SK-N-SH (cell line): Measurements from ENCODE around the gene SPTSSB. TPM values are rescaled to one million over a fixed set of nuclear protein-coding genes. Genes with fewer than 3 reads are reported as not detected.

Experiments
- CTCF ChIA-PET: fragments of 300-600, 350-600 bp; formaldehyde crosslinking; extraction: SDS; loops from one replicate; lab custom pipeline; 2021; lab: Yijun Ruan, JAX
- POLR2A ChIA-PET: fragments of 350-600 bp; sonication (Branson Sonifier 250); formaldehyde crosslinking; extraction: SDS; loops from one replicate; lab custom pipeline; 2020; ENCODE audit warnings: antibody characterized with exemption, inconsistent platforms; lab: Yijun Ruan, JAX
- DNase-seq: peaks from one replicate; pipeline ENCODE4 v3.0.0; 2012
- H2AFZ ChIP-seq: fragments of 200-600 bp; sonication (generic); 2 replicates; pipeline ENCODE4 v1.8.1; 2016; ENCODE audit warnings: antibody characterized with exemption, mild to moderate bottlenecking, low read depth
- H3F3A ChIP-seq: fragments of 200-600 bp; sonication (generic); replicated peaks from 2 replicates; pipeline ENCODE3; 2016; ENCODE audit warnings: antibody characterized with exemption, mild to moderate bottlenecking; ENCODE audit not compliant: insufficient read depth
- H3K27ac ChIP-seq, 2 experiments: fragments of 200-500 bp in 1 of 2; fragments of 200-600 bp in 1 of 2; sonication (Bioruptor generic) in 1 of 2; sonication (generic), shearing (Covaris generic) in 1 of 2; 2 replicates each; pipeline versions ENCODE4 v1.5.1 to v1.6.1; 2014 to 2016; ENCODE audit warnings: low read depth in 2 of 2, inconsistent platforms in 1 of 2, low read length in 1 of 2, mild to moderate bottlenecking in 1 of 2, mixed read lengths in 1 of 2
- H3K27me3 ChIP-seq: fragments of 200-600 bp; sonication (generic), shearing (Covaris generic); 2 replicates; pipeline ENCODE4 v1.6.1; 2016; ENCODE audit warnings: mixed run types; ENCODE audit not compliant: insufficient read depth
- H3K36me3 ChIP-seq, 2 experiments: fragments of 200-500 bp in 1 of 2; fragments of 200-600 bp in 1 of 2; sonication (Bioruptor generic) in 1 of 2; sonication (generic) in 1 of 2; replicated peaks in 1 of 2; 2 replicates each; pipeline versions ENCODE3 to v1.5.1; 2014 to 2016; ENCODE audit warnings: low read length in 1 of 2, mild to moderate bottlenecking in 1 of 2; ENCODE audit not compliant: insufficient read depth in 2 of 2, control insufficient read depth in 1 of 2
- H3K4me1 ChIP-seq, 2 experiments: fragments of 200-500 bp in 1 of 2; fragments of 200-600 bp in 1 of 2; sonication (Bioruptor generic) in 1 of 2; sonication (generic), shearing (Covaris generic) in 1 of 2; 2 replicates each; pipeline versions ENCODE4 v1.5.1 to v1.6.1; 2014 to 2016; ENCODE audit warnings: low read depth in 1 of 2, low read length in 1 of 2, mixed run types in 1 of 2; ENCODE audit not compliant: insufficient read depth in 2 of 2, control insufficient read depth in 1 of 2
- H3K4me2 ChIP-seq: fragments of 200-600 bp; sonication (generic), shearing (Covaris generic); 2 replicates; pipeline ENCODE4 v1.6.1; 2017; ENCODE audit warnings: mixed run types
- H3K4me3 ChIP-seq, 2 experiments: fragments of 200-500 bp in 1 of 2; fragments of 200-600 bp in 1 of 2; sonication (Bioruptor generic) in 1 of 2; sonication (generic), shearing (Covaris generic) in 1 of 2; 2 replicates each; pipeline versions ENCODE4 v1.5.1 to v1.8.1; 2014 to 2016; ENCODE audit warnings: low read depth in 2 of 2, inconsistent platforms in 1 of 2, low read length in 1 of 2, mild to moderate bottlenecking in 1 of 2, mixed read lengths in 1 of 2, moderate library complexity in 1 of 2
- H3K79me2 ChIP-seq: fragments of 200-600 bp; sonication (generic); 2 replicates; pipeline ENCODE4 v1.8.1; 2017; ENCODE audit warnings: mild to moderate bottlenecking; ENCODE audit not compliant: insufficient read depth
- H3K9ac ChIP-seq: fragments of 200-600 bp; sonication (generic); 2 replicates; pipeline ENCODE4 v1.6.1; 2017; ENCODE audit warnings: mixed run types
- H3K9me2 ChIP-seq: fragments of 200-600 bp; sonication (generic); 2 replicates; pipeline ENCODE4 v1.6.1; 2017; ENCODE audit warnings: mixed run types
- H3K9me3 ChIP-seq: fragments of 200-600 bp; sonication (generic); 2 replicates; pipeline ENCODE4 v1.6.1; 2017; ENCODE audit warnings: mixed run types, mild to moderate bottlenecking, moderate library complexity
- H4K20me1 ChIP-seq: fragments of 200-600 bp; sonication (generic); 2 replicates; pipeline ENCODE4 v1.6.1; 2017; ENCODE audit warnings: mild to moderate bottlenecking, mixed run types; ENCODE audit not compliant: insufficient read depth
- CTCF ChIP-seq: fragments of 200-600 bp; sonication (generic); IDR thresholded peaks from 2 replicates; pipeline ENCODE4 v1.6.1; 2017; ENCODE audit warnings: antibody characterized with exemption, mild to moderate bottlenecking, moderate library complexity
- ELF1 ChIP-seq: IDR thresholded peaks from 2 replicates; pipeline ENCODE4 v1.4.0; 2012
- EZH2phosphoT487 ChIP-seq: fragments of 200-600 bp; sonication (generic); IDR thresholded peaks from 2 replicates; pipeline ENCODE4 v1.6.1; 2017; ENCODE audit warnings: low read depth, mixed run types, mild to moderate bottlenecking, antibody characterized with exemption, moderate library complexity, borderline replicate concordance
- FOXJ3 ChIP-seq: sonication (generic); formaldehyde crosslinking; IDR thresholded peaks from 2 replicates; pipeline ENCODE4 v1.5.1; 2020; ENCODE audit warnings: mild to moderate bottlenecking, missing genetic modification reagents
- FOXM1 ChIP-seq: IDR thresholded peaks from 2 replicates; pipeline ENCODE4 v1.4.0; 2012; ENCODE audit warnings: low read depth, mild to moderate bottlenecking
- GATA2 ChIP-seq: sonication (generic); formaldehyde crosslinking; IDR thresholded peaks from 2 replicates; pipeline ENCODE4 v1.5.0; 2020; ENCODE audit warnings: mild to moderate bottlenecking, missing genetic modification reagents
- IRF3 ChIP-seq: fragments of 150-350 bp; IDR thresholded peaks from 2 replicates; pipeline ENCODE4 v1.6.1; 2016; ENCODE audit warnings: mild to moderate bottlenecking, low read depth, low read length
- MEF2A ChIP-seq: IDR thresholded peaks from 2 replicates; pipeline ENCODE4 v1.4.0; 2012; ENCODE audit warnings: low read depth, borderline replicate concordance
- MXI1 ChIP-seq: IDR thresholded peaks from 2 replicates; pipeline ENCODE4 v1.6.1; 2012; ENCODE audit warnings: mild to moderate bottlenecking, low read depth, low read length, improper control_type of control experiment
- RAD21 ChIP-seq: IDR thresholded peaks from 2 replicates; pipeline ENCODE4 v1.6.1; 2012; ENCODE audit warnings: mild to moderate bottlenecking, low read length
- SMC3 ChIP-seq: IDR thresholded peaks from 2 replicates; pipeline ENCODE4 v1.6.1; 2012; ENCODE audit warnings: low read depth, low read length, improper control_type of control experiment
- TAF1 ChIP-seq: IDR thresholded peaks from 2 replicates; pipeline ENCODE4 v1.6.1; 2012; ENCODE audit warnings: low read depth, mild to moderate bottlenecking, low read length, moderate library complexity, borderline replicate concordance
- TCF12 ChIP-seq: IDR thresholded peaks from 2 replicates; pipeline ENCODE4 v1.4.0; 2012
- TEAD4 ChIP-seq: IDR thresholded peaks from 2 replicates; pipeline ENCODE4 v1.4.0; 2012; ENCODE audit warnings: mild to moderate bottlenecking, borderline replicate concordance; ENCODE audit not compliant: insufficient read depth
- ZBTB33 ChIP-seq: IDR thresholded peaks from 2 replicates; pipeline ENCODE4 v1.4.0; 2012; ENCODE audit warnings: low read depth, borderline replicate concordance
- WGBS: methylation state at CpG from one replicate; pipeline ENCODE4 v1.1.6; 2017; ENCODE audit warnings: low lambda C conversion rate; 5-methylcytosine and 5-hydroxymethylcytosine counted together
- polyA plus RNA-seq, 3 experiments: library from polyadenylated mRNA; depleted of rRNA; stranded (reverse); fragments of >200 nt; gene quantifications; 2 replicates each; pipeline ENCODE4 v1.2.3, GENCODE V29; 2012

The SPTSSB gene
- polyA plus RNA-seq (2012; rRNA removed), result 0.07 and 0.57 TPM in 2 replicates
- 0.36 and 0.75 TPM in 2 replicates for polyA plus RNA-seq (2012; cell fraction: cytosol; rRNA removed)
- polyA plus RNA-seq (2012; cell fraction: nucleus; rRNA removed), result 0.13 and 0.23 TPM in 2 replicates

- CTCF ChIA-PET, result interaction anchor here (0.7 to 3.7 kb wide), 18 partner anchors 9 to 448 kb away, joined by 3 to 23 read pairs (median 3); no protein-coding TSS in a partner anchor
- 2% methylated on average over 30 of the region's 53 CpGs for WGBS
- no peak within 1 kb of the TSS for H3K9ac ChIP-seq
- no peaks in the 10 kb centered on the region for H3K36me3 ChIP-seq
- H3K27me3 ChIP-seq, result peaks cover 36% of the 10 kb centered on the region
- H3K9me2 ChIP-seq, result no peaks in the 10 kb centered on the region
- H4K20me1 ChIP-seq, result no peaks in the 10 kb centered on the region
- H3K27ac ChIP-seq, result peak within 1 kb of the TSS in 1 of 2 experiments; percentile 75; a peak in 1 of 4 replicates
- H3K4me3 ChIP-seq, result peak within 1 kb of the TSS; percentile 55 to 67
- H3K9me3 ChIP-seq, result no peaks in the 10 kb centered on the region
- peak within 1 kb of the TSS; percentile 97 for H3K4me2 ChIP-seq
- no peaks in the 10 kb centered on the region for H3F3A ChIP-seq
- POLR2A ChIA-PET, result interaction anchor here (1.5 kb wide), 1 partner anchor 36 kb away, joined by 5 read pairs; no protein-coding TSS in a partner anchor
- no peaks in the 10 kb centered on the region for H3K79me2 ChIP-seq
- H3K4me1 ChIP-seq, result peaks cover 0 to 12% of the 10 kb centered on the region in 2 experiments; a peak in 1 of 4 replicates
- H2AFZ ChIP-seq, result peak within 1 kb of the TSS; percentile 94
- TF ChIP-seq TCF12 (no peak), EZH2phosphoT487 (no peak), MXI1 (no peak), TAF1 (no peak), GATA2 (CRISPR knock-in tag) (no peak; the same call in 1 of the 2 replicates), TEAD4 (no peak), FOXM1 (no peak), IRF3 (no peak), ZBTB33 (no peak), RAD21 (peak; percentile 36), ELF1 (no peak), SMC3 (no peak), FOXJ3 (CRISPR knock-in tag) (peak; percentile 11; the same call in 1 of the 2 replicates), CTCF (peak; percentile 33), MEF2A (no peak)
- DNase-seq, result peak; percentile 84
These were observed at the start of gene SPTSSB for GRCh38 chr3:161371441-161372320. TSS of gene SPTSSB (minus strand) at chr3:161371517. CDS start at chr3:161346323, 25,194 bp downstream.
